ENCODE data around the gene CYTH1. TPM values are rescaled to one million over a fixed set of nuclear protein-coding genes. Genes with fewer than 3 reads are reported as not detected.

CYTH1 gene
- polyA plus RNA-seq, 4 donors, result 22.6 to 26.7 (median 25.4) TPM

DNA sequence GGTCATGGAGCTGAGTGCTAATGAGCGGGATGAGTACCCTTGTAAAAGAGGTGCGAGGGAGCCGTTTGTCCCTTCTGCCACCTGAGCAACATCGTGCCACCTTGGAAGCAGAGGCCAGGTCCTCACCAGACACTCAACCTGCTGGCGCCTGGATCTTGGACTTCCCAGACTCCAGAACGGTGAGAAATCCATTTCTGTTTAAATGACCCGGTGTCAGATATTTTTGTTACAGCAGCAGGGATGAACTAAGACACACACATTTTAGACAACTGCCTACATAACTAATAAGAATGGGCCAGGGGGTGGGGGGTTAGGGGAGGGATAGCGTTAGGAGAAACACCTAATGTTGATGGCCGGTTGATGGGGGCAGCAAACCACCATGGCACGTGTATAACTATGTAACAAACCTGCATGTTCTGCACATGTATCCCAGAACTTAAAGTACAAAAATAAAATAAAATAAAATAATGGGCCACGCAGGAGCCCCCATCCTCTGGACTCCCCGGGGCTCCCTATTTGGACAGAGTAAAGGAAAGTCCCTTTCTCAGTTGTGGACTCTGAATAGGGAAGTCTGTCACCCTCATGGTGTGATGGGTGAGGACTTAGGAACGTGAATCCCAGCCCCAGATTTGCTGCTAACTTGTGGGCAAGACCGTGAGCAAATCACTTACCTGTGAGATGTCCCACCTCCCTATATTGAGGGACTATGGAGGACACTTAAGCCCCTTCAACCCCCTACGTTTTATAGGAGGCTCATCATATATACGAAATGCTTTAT, 144.2 kb downstream of the CYTH1 start:
- no peak for DNase-seq (ENCODE audit: low read depth in 4 of 4, low spot score in 3 of 4)

- DNase-seq (ENCODE audit: low read depth in 4 of 4, low spot score in 3 of 4), result no peak
Measured at GRCh38 chr17:78637146-78637545, 144.9 kb downstream of the CYTH1 start.

DNA sequence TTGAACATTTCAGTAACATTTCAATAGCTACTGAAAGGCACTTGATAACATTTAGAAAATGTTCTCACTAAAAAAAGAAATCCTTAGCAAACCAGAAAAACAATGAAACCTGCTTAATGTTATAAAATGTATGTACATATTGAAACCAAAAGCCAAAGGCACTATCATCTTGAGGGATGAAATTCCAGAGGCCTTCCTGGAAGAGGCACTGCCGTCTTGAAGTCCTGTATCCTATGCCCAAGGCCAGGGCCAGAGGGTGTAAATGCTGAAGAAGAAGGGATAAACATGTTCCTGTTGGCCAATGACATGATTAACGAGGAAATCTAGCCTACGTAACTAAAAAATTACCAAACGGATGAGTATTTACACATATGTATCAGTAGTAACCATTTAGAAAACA, 147.9 kb downstream of the CYTH1 start:
- no peak for DNase-seq (ENCODE audit: low read depth in 4 of 4, low spot score in 3 of 4)

DNA sequence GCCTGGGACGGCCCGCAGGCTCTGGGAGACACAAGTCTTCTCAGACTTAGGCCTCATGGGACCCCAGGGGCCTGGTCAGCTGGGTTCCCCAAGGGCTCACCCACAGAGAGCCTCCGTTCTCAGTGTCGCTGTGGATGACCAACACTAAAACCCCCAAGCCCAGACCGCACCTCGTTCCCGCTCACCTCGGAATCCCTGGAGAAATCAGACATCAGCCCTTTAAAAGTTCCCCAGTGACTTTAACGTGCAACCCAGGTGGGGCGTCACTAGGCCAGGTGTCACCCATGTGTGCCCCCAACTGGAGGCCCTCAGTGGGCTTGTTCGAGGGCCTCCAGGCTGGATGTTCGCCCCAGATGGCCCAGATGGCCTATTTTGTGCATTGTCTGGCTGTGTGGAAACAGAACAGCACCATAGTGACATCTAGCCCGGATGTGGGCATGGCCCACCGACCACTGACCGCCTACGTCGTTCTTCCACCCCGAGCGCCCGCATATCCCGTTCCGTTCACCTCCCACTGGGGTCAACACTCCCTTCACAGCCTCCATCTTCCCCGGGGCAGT, 152.6 kb downstream of the CYTH1 start:
- no peak for DNase-seq (ENCODE audit: low read depth in 4 of 4, low spot score in 3 of 4)

DNA sequence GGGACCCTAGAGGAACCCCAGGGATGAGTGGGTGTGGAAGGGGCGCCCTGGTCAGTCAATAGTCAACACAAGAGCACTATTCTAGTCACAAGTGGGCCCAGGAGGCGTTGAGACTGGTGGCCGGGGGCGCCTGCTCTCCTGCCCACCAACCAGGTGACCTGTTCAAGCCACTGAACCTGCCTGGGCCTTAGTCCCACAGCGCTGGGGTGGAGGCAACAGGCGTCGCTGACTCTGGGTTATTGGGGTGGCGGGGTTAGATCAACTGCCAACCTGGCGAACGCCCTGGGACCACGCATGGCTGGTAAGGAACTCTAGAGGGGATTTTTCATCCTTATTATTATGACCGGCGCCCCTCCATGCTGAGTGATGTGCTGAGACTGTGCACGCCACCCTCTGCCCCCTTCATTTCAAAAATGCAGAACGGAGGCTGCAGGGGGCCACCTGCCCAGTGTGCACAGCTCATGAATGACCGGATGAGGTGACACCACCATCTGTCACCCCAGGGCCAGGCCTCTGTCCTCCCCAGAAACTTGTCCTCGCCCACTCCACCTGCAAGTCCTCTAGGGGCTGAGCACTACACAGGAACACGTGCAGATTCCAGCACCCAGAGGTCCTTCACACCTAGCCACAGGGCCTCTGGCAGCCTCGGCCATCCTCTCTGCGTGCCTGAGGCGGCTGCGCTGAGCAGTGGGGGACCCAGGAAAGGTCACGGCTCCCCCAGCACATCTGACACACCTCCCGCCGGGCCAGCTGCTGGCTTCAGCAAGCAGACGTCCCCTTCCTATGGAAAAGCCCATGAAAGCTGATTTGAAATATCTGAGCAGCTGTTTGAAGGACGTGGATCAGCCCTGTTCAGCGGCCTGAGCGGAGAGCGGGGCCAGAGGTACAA, 153.3 kb downstream of the CYTH1 start:
- DNase-seq (ENCODE audit: low read depth in 4 of 4, low spot score in 3 of 4), result no peak

GRCh38 chr17:78624324-78625151, 157.5 kb downstream of the CYTH1 start:
- DNase-seq (ENCODE audit: low read depth in 4 of 4, low spot score in 3 of 4), result no peak

Other genes with a start within 250 kb of the CYTH1 start
- 1 to 10 TPM; 1.8 to 2.3 (median 1.9) TPM for gene DNAH17, start 204.9 kb downstream of the CYTH1 start, polyA plus RNA-seq (ENCODE audit: insufficient read length in 4 of 4)
- gene USP36, start 58.5 kb upstream of the CYTH1 start, polyA plus RNA-seq (ENCODE audit: insufficient read length in 4 of 4), result 10 to 100 TPM; 37.8 to 48.7 (median 42.0) TPM
- under 1 TPM in 2 of 4 donors, not detected in 2; 0.10 to 0.13 TPM for gene CEP295NL, start 120.9 kb upstream of the CYTH1 start, polyA plus RNA-seq (ENCODE audit: insufficient read length in 4 of 4)
- 100 to 1,000 TPM; 166 to 194 (median 183) TPM for gene TIMP2, start 143.1 kb upstream of the CYTH1 start, polyA plus RNA-seq (ENCODE audit: insufficient read length in 4 of 4)
- 100 to 1,000 TPM; 114 to 156 (median 136) TPM for gene LGALS3BP, start 197.7 kb upstream of the CYTH1 start, polyA plus RNA-seq (ENCODE audit: insufficient read length in 4 of 4)
- 10 to 100 TPM; 44.6 to 55.8 (median 49.6) TPM for gene CANT1, start 227.5 kb upstream of the CYTH1 start, polyA plus RNA-seq (ENCODE audit: insufficient read length in 4 of 4)
- gene C1QTNF1, start 241.9 kb upstream of the CYTH1 start, polyA plus RNA-seq (ENCODE audit: insufficient read length in 4 of 4), result 1 to 10 TPM; 2.0 to 3.2 (median 2.7) TPM

Data from right renal pelvis (tissue), 4 donors.